ENCODE measurements around the gene ROR1. TPM values are rescaled to one million over a fixed set of nuclear protein-coding genes. Genes with fewer than 3 reads are reported as not detected.

Gene ROR1
- total and polyA plus RNA-seq, 2 donors (not counting 3 experiments of a cell fraction or from before 2014, with no cell fraction given), result 2.6 to 3.5 TPM

DNA sequence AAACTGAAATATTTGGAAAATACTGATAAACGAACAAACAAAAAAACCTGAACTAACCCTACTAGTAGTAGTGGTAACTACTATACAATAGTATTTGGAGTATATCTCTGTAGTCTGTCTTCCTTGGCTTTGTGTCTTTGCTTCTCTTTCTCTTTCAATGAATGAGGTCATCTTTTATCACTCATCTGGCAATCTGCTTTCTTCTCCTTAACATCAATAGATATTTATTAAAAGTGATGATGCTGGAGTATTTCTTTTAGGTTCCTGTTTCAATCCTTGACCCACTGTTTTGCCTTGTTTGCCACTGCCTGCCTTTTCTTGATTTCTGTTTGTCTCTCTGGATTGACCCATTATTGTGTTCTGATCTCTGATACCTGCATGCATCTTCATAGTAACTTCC lies 71.5 kb downstream of the ROR1 start:
- H3K79me2 ChIP-seq (ENCODE audit: control insufficient read depth, insufficient read depth, low read length), result no peaks in the 10 kb centered on the region
- TF ChIP-seq EZH2 (IDR thresholded peaks at IDR 0.05; ENCODE audit: borderline replicate concordance, low read depth, low read length, severe bottlenecking) (no peak), GATA2 (IDR thresholded peaks at IDR 0.05; ENCODE audit: insufficient read depth, insufficient read length, low read depth, low read length) (no peak), POLR2AphosphoS5 (IDR thresholded peaks at IDR 0.05; ENCODE audit: insufficient read depth, low read depth, low read length) (no peak), MYC (IDR thresholded peaks at IDR 0.05; ENCODE audit: low read depth, low read length) (no peak), POLR2A (IDR thresholded peaks at IDR 0.05; ENCODE audit: low read depth, low read length) (no peak)
- BruUV-seq (replicated peaks), result no TSS peak
- H3K27ac ChIP-seq (ENCODE audit: insufficient read depth, low read depth, low read length), result no peak overlapping the region
- H3K36me3 ChIP-seq (ENCODE audit: control insufficient read depth in 2 of 2, extremely low read depth in 1 of 2, insufficient read depth in 2 of 2, low read length in 2 of 2), result no peaks in the 10 kb centered on the region
- H3K9me3 ChIP-seq (replicated peaks; ENCODE audit: control insufficient read depth, insufficient read depth, low read length), result no peaks in the 10 kb centered on the region
- H3K9me1 ChIP-seq (replicated peaks; ENCODE audit: control insufficient read depth, extremely low read depth, insufficient read depth, low read length), result no peaks in the 10 kb centered on the region
- intact Hi-C loops (cut with micrococcal nuclease) (loop anchor here (10.0 kb wide), 1 partner anchor 59 kb away; no protein-coding TSS in a partner anchor), dilution Hi-C loops (cut with MboI; ENCODE audit: extremely low pct_ligation_motif_present, low sequenced_read_pairs) (no loop called here)
- no peak overlapping the region for H2AFZ ChIP-seq (ENCODE audit: low read depth, low read length)
- no peaks in the 10 kb centered on the region for H4K20me1 ChIP-seq (replicated peaks; ENCODE audit: control insufficient read depth, extremely low read depth, insufficient read depth, low read length)
- no peak overlapping the region for H3K4me3 ChIP-seq (replicated peaks in 1 of 3; ENCODE audit: insufficient read depth in 1 of 3, low read depth in 1 of 3, low read length in 3 of 3)
- H3K4me2 ChIP-seq (ENCODE audit: insufficient read depth, low read length), result no peak overlapping the region
- DNase-seq (ENCODE audit: low read depth, low spot score) (no peak), FAIRE-seq (no peak)
- H3K9ac ChIP-seq (replicated peaks; ENCODE audit: extremely low read depth, insufficient read depth, low read length), result no peak overlapping the region
- ChIA-PET POLR2A (no interaction called here), CTCF (interaction anchor here (0.9 kb wide), 1 partner anchor 11 kb away, joined by 3 read pairs; no protein-coding TSS in a partner anchor)
- H3K27me3 ChIP-seq (ENCODE audit: control insufficient read depth in 2 of 2, insufficient read depth in 2 of 2, low read length in 2 of 2), result no peaks in the 10 kb centered on the region
- H3K4me1 ChIP-seq (ENCODE audit: control insufficient read depth, extremely low read depth, insufficient read depth, low read length), result no peaks in the 10 kb centered on the region

DNA sequence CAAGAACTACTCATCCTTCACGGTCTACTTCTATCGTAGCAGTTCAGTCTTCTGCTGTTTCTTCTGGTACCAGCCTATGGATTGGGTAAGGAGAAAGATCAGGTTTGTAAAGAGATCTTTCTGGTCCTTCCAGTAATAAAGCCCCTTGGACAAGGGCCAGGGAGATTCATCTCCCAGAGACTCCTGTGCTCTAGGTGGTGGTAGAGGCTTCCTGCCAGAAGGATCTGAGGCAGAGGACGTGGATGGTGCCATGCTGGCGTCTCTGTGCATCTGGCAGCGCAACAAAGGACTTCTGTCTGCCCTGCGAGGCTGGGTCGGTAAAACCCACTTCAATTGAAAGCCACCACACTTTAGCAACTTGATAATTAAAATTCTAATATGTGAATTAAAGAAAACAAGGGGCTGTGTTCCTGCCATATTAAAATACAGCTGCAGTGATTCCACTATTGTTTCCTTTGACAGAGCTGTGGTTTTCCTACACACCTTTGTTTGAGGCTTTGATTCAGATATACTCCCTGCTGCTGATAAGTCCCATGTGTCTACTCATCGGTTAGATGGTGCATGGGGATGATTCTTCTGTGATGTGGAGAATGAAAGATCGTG lies 73.6 kb downstream of the ROR1 start:
- dilution Hi-C loops (cut with MboI; ENCODE audit: extremely low pct_ligation_motif_present, low sequenced_read_pairs) (no loop called here), intact Hi-C loops (cut with micrococcal nuclease) (loop anchor here (10.0 kb wide), 1 partner anchor 57 kb away; no protein-coding TSS in a partner anchor)
- Histone ChIP-seq H3K4me1 (ENCODE audit: control insufficient read depth, extremely low read depth, insufficient read depth, low read length) (no peaks in the 10 kb centered on the region), H3K4me2 (ENCODE audit: insufficient read depth, low read length) (no peak overlapping the region), H2AFZ (ENCODE audit: low read depth, low read length) (no peak overlapping the region), H3K36me3 (ENCODE audit: control insufficient read depth in 2 of 2, extremely low read depth in 1 of 2, insufficient read depth in 2 of 2, low read length in 2 of 2) (no peaks in the 10 kb centered on the region), H3K27me3 (ENCODE audit: control insufficient read depth in 2 of 2, insufficient read depth in 2 of 2, low read length in 2 of 2) (no peaks in the 10 kb centered on the region), H4K20me1 (replicated peaks; ENCODE audit: control insufficient read depth, extremely low read depth, insufficient read depth, low read length) (no peaks in the 10 kb centered on the region), H3K9me3 (replicated peaks; ENCODE audit: control insufficient read depth, insufficient read depth, low read length) (no peaks in the 10 kb centered on the region), H3K27ac (ENCODE audit: insufficient read depth, low read depth, low read length) (no peak overlapping the region), H3K4me3 (replicated peaks in 1 of 3; ENCODE audit: insufficient read depth in 1 of 3, low read depth in 1 of 3, low read length in 3 of 3) (no peak overlapping the region), H3K9ac (replicated peaks; ENCODE audit: extremely low read depth, insufficient read depth, low read length) (no peak overlapping the region), H3K79me2 (ENCODE audit: control insufficient read depth, insufficient read depth, low read length) (no peaks in the 10 kb centered on the region), H3K9me1 (replicated peaks; ENCODE audit: control insufficient read depth, extremely low read depth, insufficient read depth, low read length) (no peaks in the 10 kb centered on the region)
- POLR2A ChIA-PET, result no interaction called here
- DNase-seq (ENCODE audit: low read depth, low spot score) (no peak), FAIRE-seq (no peak)
- CTCF ChIA-PET, result no interaction called here
- no TSS peak for BruUV-seq (replicated peaks)
- TF ChIP-seq MYC (IDR thresholded peaks at IDR 0.05; ENCODE audit: low read depth, low read length), result no peak
- TF ChIP-seq POLR2AphosphoS5 (IDR thresholded peaks at IDR 0.05; ENCODE audit: insufficient read depth, low read depth, low read length), result no peak
- TF ChIP-seq EZH2 (IDR thresholded peaks at IDR 0.05; ENCODE audit: borderline replicate concordance, low read depth, low read length, severe bottlenecking), result no peak
- TF ChIP-seq JUN (IDR thresholded peaks at IDR 0.05; ENCODE audit: borderline replicate concordance, insufficient read depth, insufficient read length, low read depth), result no peak
- no peak for TF ChIP-seq FOS (IDR thresholded peaks at IDR 0.05; ENCODE audit: borderline replicate concordance, insufficient read depth, low read length)
- no peak for TF ChIP-seq GATA2 (IDR thresholded peaks at IDR 0.05; ENCODE audit: insufficient read depth, insufficient read length, low read depth, low read length)
- TF ChIP-seq POLR2A (IDR thresholded peaks at IDR 0.05; ENCODE audit: low read depth, low read length), result no peak
- TF ChIP-seq, protein P1, sequence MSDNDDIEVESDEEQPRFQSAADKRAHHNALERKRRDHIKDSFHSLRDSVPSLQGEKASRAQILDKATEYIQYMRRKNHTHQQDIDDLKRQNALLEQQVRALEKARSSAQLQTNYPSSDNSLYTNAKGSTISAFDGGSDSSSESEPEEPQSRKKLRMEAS (IDR thresholded peaks at IDR 0.05; ENCODE audit: insufficient read depth, insufficient read length), result no peak

Measured in endothelial cell of umbilical vein (primary cell).